ENCODE results near the gene MFSD2B. TPM values are rescaled to one million over a fixed set of nuclear protein-coding genes. Genes with fewer than 3 reads are reported as not detected.

Gene MFSD2B
- total RNA-seq, 1 donor from 2014 or later = not detected

DNA sequence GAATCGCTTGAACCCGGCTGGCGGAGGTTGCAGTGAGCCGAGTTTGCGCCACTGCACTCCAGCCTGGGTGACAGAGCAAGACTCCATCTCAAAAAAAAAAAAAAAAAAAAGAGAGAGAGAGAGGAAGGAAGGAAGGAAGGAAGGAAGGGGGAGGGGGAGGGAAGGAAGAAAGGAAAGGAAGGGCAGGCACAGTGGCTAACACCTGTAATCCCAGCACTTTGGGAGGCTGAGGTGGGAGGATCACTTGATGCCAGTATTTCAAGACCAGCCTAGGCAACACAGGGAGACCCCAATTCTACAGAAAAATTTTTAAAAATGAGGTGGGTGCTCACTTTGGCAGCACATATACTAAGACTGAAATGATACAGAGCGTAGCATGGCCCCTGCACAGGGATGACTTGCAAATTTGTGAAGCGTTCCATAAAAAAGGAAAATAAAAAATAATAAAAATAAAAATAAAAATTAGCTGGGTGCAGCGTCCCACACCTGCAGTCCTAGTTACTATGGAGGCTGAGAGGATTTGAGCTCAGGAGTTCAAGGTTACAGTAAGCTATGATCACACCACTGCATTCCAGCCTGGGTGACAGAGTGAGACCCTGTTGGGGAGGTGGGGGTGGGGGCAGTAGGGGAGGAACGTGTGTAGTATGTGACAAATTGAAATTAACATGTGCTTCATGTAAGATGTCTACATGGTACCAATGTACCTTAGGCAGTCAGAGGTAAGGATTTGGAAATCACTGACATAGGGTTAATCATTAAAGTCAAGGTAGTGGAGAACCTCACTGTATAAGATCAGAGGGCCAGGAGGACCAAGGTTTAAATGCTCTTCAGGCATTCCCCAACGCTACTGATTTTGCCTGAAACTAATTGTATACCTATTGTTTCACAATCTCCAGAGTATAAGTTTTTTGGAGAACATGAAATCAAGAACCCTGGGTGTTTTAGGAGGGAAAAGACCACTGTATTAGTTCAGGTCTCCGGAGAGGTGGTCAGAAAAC, 35.9 kb downstream of the MFSD2B start:
- intact Hi-C loops (cut with DNase I) = loop anchor here (2.0 kb wide), 1 partner anchor 119 kb away; the partner anchor contains the start of gene ATAD2B
- Histone ChIP-seq H3K9me3 (no peaks in the 10 kb centered on the region), H3K27ac (peak overlapping the region in 1 of 2 donors; percentile 11), H3K27me3 (no peaks in the 10 kb centered on the region), H3K4me3 (peak overlapping the region; percentile 79 to 86), H3K4me1 (peaks cover 0 to 17% of the 10 kb centered on the region in 2 donors), H3K36me3 (no peaks in the 10 kb centered on the region)
- TF ChIP-seq, protein P1, sequence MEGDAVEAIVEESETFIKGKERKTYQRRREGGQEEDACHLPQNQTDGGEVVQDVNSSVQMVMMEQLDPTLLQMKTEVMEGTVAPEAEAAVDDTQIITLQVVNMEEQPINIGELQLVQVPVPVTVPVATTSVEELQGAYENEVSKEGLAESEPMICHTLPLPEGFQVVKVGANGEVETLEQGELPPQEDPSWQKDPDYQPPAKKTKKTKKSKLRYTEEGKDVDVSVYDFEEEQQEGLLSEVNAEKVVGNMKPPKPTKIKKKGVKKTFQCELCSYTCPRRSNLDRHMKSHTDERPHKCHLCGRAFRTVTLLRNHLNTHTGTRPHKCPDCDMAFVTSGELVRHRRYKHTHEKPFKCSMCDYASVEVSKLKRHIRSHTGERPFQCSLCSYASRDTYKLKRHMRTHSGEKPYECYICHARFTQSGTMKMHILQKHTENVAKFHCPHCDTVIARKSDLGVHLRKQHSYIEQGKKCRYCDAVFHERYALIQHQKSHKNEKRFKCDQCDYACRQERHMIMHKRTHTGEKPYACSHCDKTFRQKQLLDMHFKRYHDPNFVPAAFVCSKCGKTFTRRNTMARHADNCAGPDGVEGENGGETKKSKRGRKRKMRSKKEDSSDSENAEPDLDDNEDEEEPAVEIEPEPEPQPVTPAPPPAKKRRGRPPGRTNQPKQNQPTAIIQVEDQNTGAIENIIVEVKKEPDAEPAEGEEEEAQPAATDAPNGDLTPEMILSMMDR (IDR thresholded peaks at IDR 0.05) = no peak
- no peak for DNase-seq (ENCODE audit: low spot score in 2 of 2)

DNA sequence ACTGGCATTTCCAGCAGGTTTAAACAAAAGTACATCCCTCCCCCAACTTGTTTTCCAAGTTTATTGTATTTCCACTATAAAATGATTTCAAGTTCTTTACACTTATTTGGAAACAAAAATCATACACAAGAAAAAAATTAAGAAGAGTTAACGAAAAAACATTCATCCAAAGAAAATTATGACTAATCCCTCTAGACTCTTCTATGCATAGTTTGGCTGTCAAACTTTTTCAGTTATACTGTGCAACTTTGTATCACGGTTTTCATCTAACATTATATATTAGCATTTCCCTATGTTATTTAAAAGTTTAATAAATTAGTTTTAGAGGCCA, 36.7 kb downstream of the MFSD2B start:
- intact Hi-C loops (cut with DNase I) = loop anchor here (2.0 kb wide), 1 partner anchor 120 kb away; the partner anchor contains the start of gene ATAD2B
- Histone ChIP-seq H3K27me3 (no peaks in the 10 kb centered on the region), H3K9me3 (no peaks in the 10 kb centered on the region), H3K4me3 (peak overlapping the region; percentile 79 to 86), H3K4me1 (peaks cover 0 to 17% of the 10 kb centered on the region in 2 donors), H3K36me3 (no peaks in the 10 kb centered on the region), H3K27ac (peak overlapping the region; percentile 11 to 68)
- no peak for DNase-seq (ENCODE audit: low spot score in 2 of 2)
- TF ChIP-seq, protein P1 (IDR thresholded peaks at IDR 0.05) = no peak

DNA sequence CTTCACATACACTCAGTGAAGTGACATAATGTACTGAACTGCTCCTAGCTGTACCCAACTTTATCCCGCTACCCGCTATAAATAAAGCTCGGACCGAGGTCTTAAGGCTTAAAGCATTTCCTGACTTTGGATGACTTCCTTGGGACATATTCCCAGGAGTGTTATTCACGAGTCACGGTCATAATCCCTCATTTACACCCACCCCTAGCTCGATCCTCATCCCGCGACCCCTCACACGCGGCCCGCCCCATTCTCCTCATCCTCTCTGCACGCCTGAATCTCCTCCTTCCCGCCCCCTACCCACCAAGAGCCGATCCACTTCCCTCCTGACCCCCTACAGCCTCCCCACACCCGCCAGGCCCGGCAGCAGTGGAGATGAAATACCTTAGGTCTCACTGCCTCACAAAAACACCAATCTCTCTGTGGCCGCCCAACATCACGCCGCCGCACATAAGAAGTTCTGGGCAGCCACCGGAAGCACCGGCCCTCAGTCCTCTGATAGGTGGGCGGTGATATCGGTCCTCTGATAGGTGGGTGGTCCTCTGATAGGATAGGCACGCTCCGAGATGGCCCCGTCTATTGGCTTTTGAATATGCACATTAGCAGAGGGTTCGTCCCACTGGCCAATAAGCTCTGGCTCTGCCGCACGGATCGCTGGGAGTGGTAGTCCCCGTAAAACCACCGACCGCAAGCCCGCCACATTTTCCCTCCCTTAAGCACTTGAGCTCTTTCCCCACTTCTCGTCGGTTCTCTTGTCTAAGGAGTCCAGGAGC, 37.2 kb downstream of the MFSD2B start, which contains the start of gene WDCP:
TSS of gene WDCP (minus strand) at position 462 of the 773 bp plus-strand sequence. CDS start 7,897 bp downstream, outside the sequence.
- TF ChIP-seq, protein P1 (IDR thresholded peaks at IDR 0.05) = no peak
- no peaks in the 10 kb centered on the region for H3K36me3 ChIP-seq
- H3K9me3 ChIP-seq = no peaks in the 10 kb centered on the region
- H3K4me1 ChIP-seq = peaks cover 0 to 17% of the 10 kb centered on the region in 2 donors
- H3K4me3 ChIP-seq = peak within 1 kb of the TSS; percentile 79 to 86
- no peaks in the 10 kb centered on the region for H3K27me3 ChIP-seq
- peak within 1 kb of the TSS; percentile 68 to 75 for H3K27ac ChIP-seq
- intact Hi-C loops (cut with DNase I) = loop anchor here (1.0 to 2.0 kb wide), 2 partner anchors 29 to 120 kb away; partner anchors contain the start of genes ATAD2B and SF3B6
- DNase-seq (ENCODE audit: low spot score in 2 of 2) = peak; percentile 96 to 99

DNA sequence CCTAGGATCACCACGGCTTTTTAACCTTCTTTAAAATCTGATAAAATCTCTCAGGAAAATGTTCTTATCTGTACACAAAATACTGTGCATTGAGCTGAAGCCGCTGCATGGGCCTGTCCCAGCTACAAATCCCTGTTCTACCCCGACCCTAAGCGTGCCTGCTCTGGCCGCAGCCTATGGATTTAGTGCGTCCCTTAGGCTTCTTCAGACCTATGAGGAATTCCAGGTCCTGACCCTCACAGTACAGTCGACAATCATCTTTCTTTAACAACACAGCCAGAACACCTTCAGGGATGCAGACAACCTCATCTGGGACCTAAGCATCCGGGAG, 37.8 kb downstream of the MFSD2B start:
- TF ChIP-seq, protein P1 (IDR thresholded peaks at IDR 0.05) = no peak
- Histone ChIP-seq H3K27ac (peak overlapping the region in 1 of 2 donors; percentile 38), H3K4me1 (peaks cover 0 to 17% of the 10 kb centered on the region in 2 donors), H3K9me3 (no peaks in the 10 kb centered on the region), H3K4me3 (peak overlapping the region; percentile 31 to 86), H3K36me3 (no peaks in the 10 kb centered on the region), H3K27me3 (no peaks in the 10 kb centered on the region)
- DNase-seq (ENCODE audit: low spot score in 2 of 2) = no peak
- intact Hi-C loops (cut with DNase I) = loop anchor here (1.0 to 2.0 kb wide), 3 partner anchors 29 to 121 kb away; partner anchors contain the start of genes ATAD2B, FAM228B, PFN4 and SF3B6

DNA sequence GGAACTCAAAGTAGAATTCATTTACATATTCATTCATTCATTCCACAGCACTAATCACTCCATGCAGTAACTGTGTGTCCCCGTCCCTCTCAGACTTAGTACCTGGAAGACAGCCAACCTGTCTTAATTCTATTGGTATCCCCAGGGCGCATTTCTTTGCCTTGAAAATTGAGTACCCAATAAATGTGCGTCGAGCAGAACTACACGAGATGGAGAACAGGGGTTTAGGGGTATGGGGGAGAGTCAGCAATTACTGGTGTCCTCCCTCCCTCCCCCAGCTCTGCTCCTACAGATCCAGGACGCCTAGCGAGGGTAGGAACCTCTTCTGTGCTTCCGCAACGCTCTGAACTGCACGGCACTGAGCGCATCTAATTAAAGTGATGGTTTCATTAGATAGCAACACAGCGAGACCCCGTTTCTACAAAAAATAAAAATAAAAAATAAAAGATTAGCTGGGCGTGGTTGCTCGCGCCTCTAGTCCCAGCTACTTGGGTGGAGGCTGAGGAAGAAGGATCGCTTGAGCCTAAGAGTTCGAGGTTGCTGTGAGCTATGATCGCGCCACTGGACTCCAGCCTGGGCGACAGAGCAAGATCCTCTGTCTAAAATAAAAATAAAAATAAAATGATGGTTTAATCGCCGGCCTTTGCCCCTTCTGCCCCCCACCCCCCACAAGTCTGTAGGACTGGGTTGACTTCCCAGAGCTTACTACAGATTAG, 39.0 kb downstream of the MFSD2B start:
- Histone ChIP-seq H3K27me3 (no peaks in the 10 kb centered on the region), H3K4me1 (peaks cover 0 to 17% of the 10 kb centered on the region in 2 donors), H3K9me3 (no peaks in the 10 kb centered on the region), H3K4me3 (peak overlapping the region; percentile 61 to 95), H3K27ac (peak overlapping the region; percentile 65 to 82), H3K36me3 (no peaks in the 10 kb centered on the region)
- TF ChIP-seq, protein P1 (IDR thresholded peaks at IDR 0.05) = no peak
- intact Hi-C loops (cut with DNase I) = loop anchor here (2.0 kb wide), 1 partner anchor 74 kb away; the partner anchor contains the start of genes FAM228B and PFN4
- DNase-seq (ENCODE audit: low spot score in 2 of 2) = no peak

Measured in ascending aorta (tissue), 2 donors.